H1 (cell line): Measurements from ENCODE around the gene ALOX5. TPM values are rescaled to one million over a fixed set of nuclear protein-coding genes. Genes with fewer than 3 reads are reported as not detected.
"Not testable (repeated sequence)": the region's sequence is repeated elsewhere in the genome, so short reads cannot be mapped to it uniquely, and the experiment has no call there.

ENCODE experiments used
- CTCF ChIA-PET: fragments of 300-600 bp; sonication (Branson Sonifier 250); formaldehyde crosslinking; loops from one replicate; lab custom pipeline; 2021; ENCODE audit not compliant: partially characterized antibody; lab: Charles Lee
- POLR2A ChIA-PET: fragments of 300-600 bp; sonication (Branson Sonifier 250); formaldehyde crosslinking; loops from one replicate; lab custom pipeline; 2021; ENCODE audit warnings: inconsistent platforms; ENCODE audit not compliant: partially characterized antibody; lab: Charles Lee
- DNase-seq, 2 experiments: peaks; one replicate each; pipeline versions ENCODE4 v3.0.0 to v3.0.0-alpha.2; 2010 to 2022; ENCODE audit warnings: low spot score in 2 of 2, low read depth in 1 of 2, mixed read lengths in 1 of 2
- FAIRE-seq: peaks from 2 replicates; lab custom pipeline; 2011; peaks lifted over from hg19 to GRCh38; lab: Jason Lieb, UNC
- H2AFZ ChIP-seq: 2 replicates; pipeline ENCODE4 v1.8.1; 2012; ENCODE audit warnings: low read length, inconsistent platforms
- H2AK5ac ChIP-seq: 2 replicates; pipeline ENCODE4 v1.6.1; 2013; ENCODE audit warnings: low read depth, low read length
- H2BK120ac ChIP-seq: replicated peaks from 2 replicates; pipeline ENCODE3; 2013; ENCODE audit warnings: low read depth, low read length, inconsistent platforms
- H2BK12ac ChIP-seq: 2 replicates; pipeline ENCODE4 v1.6.1; 2013; ENCODE audit warnings: low read depth, low read length
- H2BK15ac ChIP-seq: 2 replicates; pipeline ENCODE4 v1.6.1; 2013; ENCODE audit warnings: low read length
- H2BK20ac ChIP-seq: 2 replicates; pipeline ENCODE4 v1.6.1; 2013; ENCODE audit warnings: low read length
- H2BK5ac ChIP-seq: 2 replicates; pipeline ENCODE4 v1.6.1; 2013; ENCODE audit warnings: low read depth, low read length
- H3K14ac ChIP-seq: 2 replicates; pipeline ENCODE4 v1.6.1; 2013; ENCODE audit warnings: inconsistent platforms; ENCODE audit not compliant: insufficient read length
- H3K18ac ChIP-seq: 2 replicates; pipeline ENCODE4 v1.6.1; 2013; ENCODE audit warnings: low read length; ENCODE audit errors: extremely low read depth
- H3K23ac ChIP-seq: 2 replicates; pipeline ENCODE4 v1.6.1; 2013; ENCODE audit warnings: inconsistent platforms; ENCODE audit not compliant: insufficient read length
- H3K23me2 ChIP-seq: 2 replicates; pipeline ENCODE4 v1.6.1; 2013; ENCODE audit warnings: low read depth, low read length
- H3K27ac ChIP-seq: 2 replicates; pipeline ENCODE4 v1.6.1; 2011; ENCODE audit warnings: low read depth, low read length, inconsistent platforms
- H3K27me3 ChIP-seq, 4 experiments: replicated peaks in 1 of 4; 1 replicate in 1 of 4; 2 replicates in 3 of 4; pipeline versions ENCODE4 v1.6.1 to v1.8.1; 2011 to 2013; ENCODE audit warnings: low read length in 3 of 4, mild to moderate bottlenecking in 3 of 4, inconsistent platforms in 2 of 4, mixed read lengths in 2 of 4, moderate library complexity in 1 of 4; ENCODE audit not compliant: control insufficient read depth in 3 of 4, insufficient read depth in 3 of 4; ENCODE audit errors: extremely low read depth in 1 of 4
- H3K36me3 ChIP-seq, 4 experiments: 2 replicates each; pipeline versions ENCODE4 v1.6.1 to v1.8.1; 2011 to 2013; ENCODE audit warnings: mild to moderate bottlenecking in 4 of 4, low read length in 3 of 4, moderate library complexity in 2 of 4, control low read depth in 1 of 4, inconsistent platforms in 1 of 4; ENCODE audit not compliant: insufficient read depth in 4 of 4, control insufficient read depth in 2 of 4
- H3K4ac ChIP-seq: replicated peaks from 2 replicates; pipeline ENCODE3; 2013; ENCODE audit warnings: low read length, low read depth, mixed read lengths, inconsistent platforms; ENCODE audit not compliant: insufficient read length
- H3K4me1 ChIP-seq, 4 experiments: replicated peaks in 1 of 4; 1 replicate in 1 of 4; 2 replicates in 3 of 4; pipeline versions ENCODE4 v1.6.1 to v1.8.1; 2011 to 2013; ENCODE audit warnings: low read length in 3 of 4, inconsistent platforms in 2 of 4, mixed read lengths in 1 of 4; ENCODE audit not compliant: insufficient read depth in 4 of 4, control insufficient read depth in 3 of 4
- H3K4me2 ChIP-seq, 2 experiments: 2 replicates each; pipeline versions ENCODE4 v1.6.1 to v1.8.1; 2011 to 2013; ENCODE audit warnings: low read depth in 2 of 2, low read length in 2 of 2, control low read depth in 1 of 2, inconsistent platforms in 1 of 2, mild to moderate bottlenecking in 1 of 2; ENCODE audit not compliant: insufficient read depth in 1 of 2
- H3K4me3 ChIP-seq, 4 experiments: fragments of 200-600, 300-600 bp in 1 of 4; sonication (generic), shearing (Covaris generic), sonication (Bioruptor Twin) in 1 of 4; 2 replicates each; pipeline versions ENCODE4 v1.5.1 to v1.8.1; 2011 to 2016; ENCODE audit warnings: low read length in 4 of 4, low read depth in 3 of 4, control low read depth in 2 of 4, inconsistent platforms in 2 of 4, mild to moderate bottlenecking in 2 of 4, mixed read lengths in 1 of 4, moderate library complexity in 1 of 4; ENCODE audit not compliant: insufficient read depth in 2 of 4; ENCODE audit errors: extremely low read depth in 1 of 4
- H3K56ac ChIP-seq: replicated peaks from 2 replicates; pipeline ENCODE3; 2013; ENCODE audit warnings: low read depth, mild to moderate bottlenecking, mixed read lengths, low read length, inconsistent platforms; ENCODE audit not compliant: insufficient read length
- H3K79me1 ChIP-seq: 2 replicates; pipeline ENCODE4 v1.6.1; 2013; ENCODE audit warnings: low read depth, low read length, control low read depth
- H3K79me2 ChIP-seq, 2 experiments: 2 replicates each; pipeline versions ENCODE4 v1.6.1 to v1.8.1; 2012 to 2013; ENCODE audit warnings: low read length in 2 of 2, mild to moderate bottlenecking in 2 of 2, inconsistent platforms in 1 of 2; ENCODE audit not compliant: insufficient read depth in 2 of 2, control insufficient read depth in 1 of 2
- H3K9ac ChIP-seq, 4 experiments: replicated peaks in 1 of 4; 1 replicate in 1 of 4; 2 replicates in 3 of 4; pipeline versions ENCODE4 v1.6.1 to v1.8.1; 2011 to 2013; ENCODE audit warnings: low read depth in 3 of 4, low read length in 3 of 4, control low read depth in 2 of 4, mild to moderate bottlenecking in 2 of 4, moderate library complexity in 2 of 4, inconsistent platforms in 1 of 4; ENCODE audit errors: extremely low read depth in 1 of 4
- H3K9me3 ChIP-seq, 2 experiments: 2 replicates each; pipeline versions ENCODE4 v1.6.1 to v1.8.1; 2012 to 2013; ENCODE audit warnings: mild to moderate bottlenecking in 2 of 2, moderate library complexity in 2 of 2, control low read depth in 1 of 2, inconsistent platforms in 1 of 2, low read depth in 1 of 2, low read length in 1 of 2, mixed read lengths in 1 of 2; ENCODE audit not compliant: insufficient read depth in 2 of 2
- H4K20me1 ChIP-seq, 2 experiments: replicated peaks in 1 of 2; 2 replicates each; pipeline versions ENCODE3 to v1.8.1; 2011 to 2013; ENCODE audit warnings: inconsistent platforms in 2 of 2, low read length in 2 of 2, mild to moderate bottlenecking in 1 of 2; ENCODE audit not compliant: insufficient read depth in 2 of 2, control insufficient read depth in 1 of 2
- H4K5ac ChIP-seq: 2 replicates; pipeline ENCODE4 v1.6.1; 2013; ENCODE audit warnings: low read length, low read depth, mixed read lengths, inconsistent platforms; ENCODE audit not compliant: insufficient read length
- H4K8ac ChIP-seq: 2 replicates; pipeline ENCODE4 v1.8.0; 2013; ENCODE audit warnings: mild to moderate bottlenecking, moderate library complexity, low read length, inconsistent platforms; ENCODE audit not compliant: insufficient read depth; ENCODE audit errors: extremely low read depth
- H4K91ac ChIP-seq: replicated peaks from 2 replicates; pipeline ENCODE3; 2013; ENCODE audit warnings: low read length, mixed read lengths, inconsistent platforms; ENCODE audit not compliant: insufficient read length
- WGBS, 2 experiments: shearing (Covaris generic) in 1 of 2; methylation state at CpG; one replicate each; pipeline versions ENCODE4 v1.1.6 to v1.1.7; 2013 to 2015; ENCODE audit warnings: low lambda C conversion rate in 2 of 2, mixed read lengths in 2 of 2, inconsistent platforms in 1 of 2, low coverage in 1 of 2, missing lambda C conversion rate in 1 of 2; ENCODE audit not compliant: insufficient replicate concordance in 2 of 2, insufficient coverage in 1 of 2, insufficient read length in 1 of 2; ENCODE audit errors: extremely low coverage in 1 of 2, missing lambda C conversion rate in 1 of 2; 5-methylcytosine and 5-hydroxymethylcytosine counted together
- polyA plus RNA-seq, 7 experiments: library from polyadenylated mRNA; depleted of rRNA in 3 of 7; stranded (reverse) in 5 of 7; unstranded in 2 of 7; fragments of >200 nt in 5 of 7; fragments of 200-250 nt in 2 of 7; gene quantifications; 1 replicate in 5 of 7; 2 replicates in 1 of 7; 4 replicates in 1 of 7; pipeline versions ENCODE4 v1.2.1 to v1.2.3, GENCODE V29; 2011 to 2013; ENCODE audit warnings: missing spikeins in 2 of 7, mixed read lengths in 2 of 7
- total RNA-seq: library from RNA; stranded (reverse); fragmentation: NEBNext Ultra II Directional; extraction: Animal tissue kit (Norgen Biotek cat#: 25700); gene quantifications from 2 replicates; pipeline ENCODE4 v1.2.1, GENCODE V29; 2021

Gene ALOX5
- total and polyA plus RNA-seq, 2 of the 8 experiments (the other 6 are each of a cell fraction or from before 2014, with no cell fraction given) = 1.6 to 3.8 TPM

DNA sequence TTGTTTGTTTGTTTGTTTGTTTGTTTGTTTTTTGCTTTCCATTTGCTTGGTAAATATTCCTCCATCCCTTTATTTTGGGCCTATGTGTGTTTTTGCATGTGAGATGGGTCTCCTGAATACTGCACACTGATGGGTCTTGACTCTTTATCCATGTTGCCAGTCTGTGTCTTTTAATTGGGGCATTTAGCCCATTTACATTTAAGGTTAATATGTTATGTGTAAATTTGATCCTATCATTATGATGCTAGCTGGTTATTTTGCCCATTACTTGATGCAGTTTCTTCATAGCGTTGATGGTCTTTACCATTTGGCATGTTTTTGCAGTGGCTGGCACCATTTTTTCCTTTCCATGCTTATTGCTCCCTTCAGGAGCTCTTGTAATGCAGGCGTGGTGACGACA is 42.2 kb upstream of the ALOX5 start:
- H3K23ac ChIP-seq, H3K18ac ChIP-seq, H2BK15ac ChIP-seq, H2BK5ac ChIP-seq, H2BK120ac ChIP-seq, H3K56ac ChIP-seq, H3K27ac ChIP-seq, POLR2A ChIA-PET, H3K79me1 ChIP-seq, H3K9me3 ChIP-seq, DNase-seq, H3K14ac ChIP-seq, H3K4me1 ChIP-seq, H4K8ac ChIP-seq, H2BK20ac ChIP-seq, H4K91ac ChIP-seq, H3K23me2 ChIP-seq, H4K20me1 ChIP-seq, H3K4me2 ChIP-seq, H3K9ac ChIP-seq, H2AK5ac ChIP-seq, H3K79me2 ChIP-seq, H3K4me3 ChIP-seq, H2BK12ac ChIP-seq, H3K36me3 ChIP-seq, H3K4ac ChIP-seq, H2AFZ ChIP-seq, H3K27me3 ChIP-seq, FAIRE-seq, H4K5ac ChIP-seq: not testable (repeated sequence)
- WGBS, 2 experiments = 87% methylated on average over 3 of the region's 3 CpGs; no CpG with 5 or more reads in 1 of the 2 experiments
- CTCF ChIA-PET = interaction anchor here (1.2 kb wide), 1 partner anchor 82 kb away, joined by 3 read pairs; no protein-coding TSS in a partner anchor
